Neutrophil (primary cell): ENCODE measurements around the gene FBXO46.
A peak's percentile ranks its signal among the peaks of the same experiment; 100 is the strongest.
"Not testable (repeated sequence)": the region's sequence is repeated elsewhere in the genome, so short reads cannot be mapped to it uniquely, and the experiment has no call there.

Source experiments
- H3K27ac ChIP-seq: fragments of 200-600 bp; sonication (generic); 2 replicates; pipeline ENCODE4 v1.5.1; 2016; ENCODE audit warnings: mild to moderate bottlenecking, moderate library complexity
- H3K27me3 ChIP-seq: fragments of 200-600 bp; sonication (generic); 2 replicates; pipeline ENCODE4 v1.6.0; 2016; ENCODE audit warnings: mild to moderate bottlenecking
- H3K36me3 ChIP-seq: fragments of 200-600 bp; sonication (generic); 2 replicates; pipeline ENCODE4 v1.5.1; 2017
- H3K4me1 ChIP-seq, 2 experiments: fragments of 200-600 bp in 1 of 2; sonication (generic) in 1 of 2; 1 replicate in 1 of 2; 2 replicates in 1 of 2; pipeline versions ENCODE4 v1.5.1 to v1.6.1; 2013 to 2016; ENCODE audit warnings: low read depth in 1 of 2, low read length in 1 of 2, mild to moderate bottlenecking in 1 of 2, moderate library complexity in 1 of 2; ENCODE audit not compliant: control insufficient read depth in 1 of 2, insufficient read depth in 1 of 2
- H3K4me3 ChIP-seq, 2 experiments: fragments of 200-600 bp in 1 of 2; sonication (generic) in 1 of 2; 1 replicate in 1 of 2; 2 replicates in 1 of 2; pipeline ENCODE4 v1.5.1; 2013 to 2016; ENCODE audit warnings: low read depth in 1 of 2, low read length in 1 of 2, mild to moderate bottlenecking in 1 of 2, moderate library complexity in 1 of 2
- H3K9me3 ChIP-seq: fragments of 200-600 bp; sonication (generic); 2 replicates; pipeline ENCODE4 v1.5.1; 2016
- CTCF ChIP-seq: fragments of 200-600 bp; sonication (generic); IDR thresholded peaks from 2 replicates; pipeline ENCODE4 v1.5.1; 2016; ENCODE audit warnings: antibody characterized with exemption

FBXO46 gene

GRCh38 chr19:45691516-45692186, 39.0 kb downstream of the FBXO46 start, which contains the start of gene SNRPD2:
Gene SNRPD2 (minus strand): TSS chr19:45691953. CDS start chr19:45691888, 65 bp downstream.
- H3K4me3 ChIP-seq, result peak within 1 kb of the TSS; percentile 84 to 97
- no peaks in the 10 kb centered on the region for H3K27me3 ChIP-seq
- peak within 1 kb of the TSS; percentile 94 for H3K27ac ChIP-seq
- peak; percentile 8 for TF ChIP-seq CTCF
- no peaks in the 10 kb centered on the region for H3K9me3 ChIP-seq
- peaks cover 21 to 22% of the 10 kb centered on the region in 2 experiments for H3K4me1 ChIP-seq
- H3K36me3 ChIP-seq, result peaks cover 22% of the 10 kb centered on the region

- Histone ChIP-seq H3K27ac (no peak overlapping the region), H3K27me3 (no peaks in the 10 kb centered on the region), H3K36me3 (peaks cover 42% of the 10 kb centered on the region), H3K4me1 (peaks cover 10 to 11% of the 10 kb centered on the region in 2 experiments), H3K9me3 (no peaks in the 10 kb centered on the region), H3K4me3 (no peak overlapping the region)
- no peak for TF ChIP-seq CTCF
These were observed 43.1 kb downstream of the FBXO46 start for GRCh38 chr19:45687599-45687998.

- not testable (repeated sequence) for H3K27ac ChIP-seq, H3K4me3 ChIP-seq, H3K9me3 ChIP-seq
- H3K27me3 ChIP-seq, result peaks cover 16% of the 10 kb centered on the region
- peaks cover 42% of the 10 kb centered on the region for H3K36me3 ChIP-seq
- peaks cover 4 to 11% of the 10 kb centered on the region in 2 experiments for H3K4me1 ChIP-seq
These were observed 45.7 kb downstream of the FBXO46 start for GRCh38 chr19:45685045-45685444.

GRCh38 chr19:45682908-45683307, 47.8 kb downstream of the FBXO46 start:
- Histone ChIP-seq H3K4me3 (no peak overlapping the region), H3K4me1 (peaks cover 6 to 13% of the 10 kb centered on the region in 2 experiments), H3K36me3 (peaks cover 37% of the 10 kb centered on the region), H3K27ac (no peak overlapping the region), H3K27me3 (peaks cover 37% of the 10 kb centered on the region), H3K9me3 (no peaks in the 10 kb centered on the region)
- no peak for TF ChIP-seq CTCF

GRCh38 chr19:45682117-45682516, 48.6 kb downstream of the FBXO46 start:
- Histone ChIP-seq H3K36me3 (peaks cover 29% of the 10 kb centered on the region), H3K27me3 (peaks cover 45% of the 10 kb centered on the region), H3K4me3 (no peak overlapping the region), H3K27ac (no peak overlapping the region), H3K4me1 (peaks cover 13 to 21% of the 10 kb centered on the region in 2 experiments), H3K9me3 (no peaks in the 10 kb centered on the region)
- no peak for TF ChIP-seq CTCF

GRCh38 chr19:45681391-45682015, 49.2 kb downstream of the FBXO46 start:
- peaks cover 51% of the 10 kb centered on the region for H3K27me3 ChIP-seq
- peaks cover 23% of the 10 kb centered on the region for H3K36me3 ChIP-seq
- no peaks in the 10 kb centered on the region for H3K9me3 ChIP-seq
- TF ChIP-seq CTCF, result peak; percentile 99
- H3K4me3 ChIP-seq, result peak overlapping the region; percentile 26 to 57
- H3K27ac ChIP-seq, result peak overlapping the region; percentile 43
- H3K4me1 ChIP-seq, result peaks cover 19 to 27% of the 10 kb centered on the region in 2 experiments
